Kidney glomerular epithelial cell (primary cell): ENCODE data around the gene NR5A2.

ENCODE experiments used
- DNase-seq: peaks from one replicate; lab custom pipeline; 2025; lab: John Stamatoyannopoulos, UW

Gene NR5A2

DNA sequence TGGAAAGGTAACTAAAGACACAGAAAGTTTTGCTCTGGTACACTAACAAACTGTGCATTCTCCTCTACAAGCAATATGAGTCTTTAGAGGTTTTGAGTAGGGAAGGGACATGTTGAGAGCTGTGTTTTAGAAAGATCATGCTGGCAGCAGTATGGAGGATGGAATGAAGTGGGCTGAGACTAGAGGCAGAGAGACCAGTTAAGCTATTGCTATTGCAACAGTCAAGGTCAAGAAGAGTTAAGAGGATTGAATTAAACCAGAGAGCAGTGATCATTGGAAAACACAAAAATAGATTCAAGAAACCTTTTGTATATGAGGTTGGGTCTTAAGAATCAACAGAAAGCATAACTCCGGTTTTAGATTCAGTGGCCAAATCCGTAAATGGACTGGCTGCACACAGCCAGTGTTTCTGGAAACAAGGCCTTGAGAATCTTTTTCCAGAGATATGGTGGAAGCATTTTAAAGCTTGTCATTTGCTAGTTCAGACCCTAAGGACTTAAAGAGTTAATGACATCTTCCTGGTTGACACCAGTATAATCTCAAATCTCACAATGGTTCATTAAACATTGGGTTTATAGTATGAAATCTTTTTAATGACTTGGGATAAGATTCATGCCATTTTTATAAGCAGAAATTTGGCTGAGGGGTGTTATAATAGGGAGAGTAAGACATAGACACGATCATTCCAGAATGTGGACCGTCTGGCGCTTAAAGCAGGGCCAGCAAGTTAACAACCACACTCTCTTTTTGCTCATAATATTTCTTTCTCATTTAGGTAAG is 177.9 kb downstream of the NR5A2 start:
- no peak for DNase-seq

DNA sequence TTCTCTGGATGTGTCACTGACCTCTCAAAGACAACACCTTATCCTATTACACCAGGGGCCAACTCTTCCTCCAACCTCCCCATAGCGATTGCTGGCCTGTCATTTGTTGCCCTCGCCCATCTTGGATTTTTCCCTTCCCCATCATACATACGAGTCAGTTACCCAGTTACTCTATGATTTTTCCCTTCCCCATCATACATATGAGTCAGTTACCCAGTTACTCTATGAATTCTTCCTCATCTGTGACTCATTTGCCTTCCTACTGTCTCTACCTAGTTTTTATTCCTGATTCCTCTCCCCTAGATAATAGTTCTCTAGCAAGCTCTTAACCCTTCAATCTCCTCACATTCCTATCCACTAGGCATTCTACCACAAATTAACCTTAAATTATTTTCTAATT is 178.8 kb downstream of the NR5A2 start:
- DNase-seq: peak; percentile 93

DNA sequence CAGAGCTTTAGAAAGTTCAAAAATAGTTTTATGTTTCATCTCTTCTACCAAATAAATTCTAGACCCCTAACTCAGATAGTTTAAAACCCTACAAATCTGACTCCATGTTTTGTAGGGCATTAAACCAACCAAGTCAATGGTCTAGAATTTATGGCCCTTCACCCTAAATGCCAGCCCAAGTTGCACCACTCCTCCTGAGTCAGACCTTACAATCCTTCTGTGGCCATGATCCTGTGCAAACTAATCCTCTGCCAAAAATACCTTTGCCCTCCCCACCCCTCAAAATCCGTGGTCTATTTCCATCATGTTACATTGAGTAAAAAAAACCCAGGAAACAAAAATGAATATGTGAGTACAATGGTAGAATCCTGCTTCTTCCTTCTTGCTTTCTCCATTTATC is 179.3 kb downstream of the NR5A2 start:
- DNase-seq: no peak

- DNase-seq: no peak
These were observed 180.2 kb downstream of the NR5A2 start for GRCh38 chr1:200207711-200208126.

- DNase-seq: no peak
These were observed 183.6 kb downstream of the NR5A2 start for GRCh38 chr1:200211157-200211556.

DNA sequence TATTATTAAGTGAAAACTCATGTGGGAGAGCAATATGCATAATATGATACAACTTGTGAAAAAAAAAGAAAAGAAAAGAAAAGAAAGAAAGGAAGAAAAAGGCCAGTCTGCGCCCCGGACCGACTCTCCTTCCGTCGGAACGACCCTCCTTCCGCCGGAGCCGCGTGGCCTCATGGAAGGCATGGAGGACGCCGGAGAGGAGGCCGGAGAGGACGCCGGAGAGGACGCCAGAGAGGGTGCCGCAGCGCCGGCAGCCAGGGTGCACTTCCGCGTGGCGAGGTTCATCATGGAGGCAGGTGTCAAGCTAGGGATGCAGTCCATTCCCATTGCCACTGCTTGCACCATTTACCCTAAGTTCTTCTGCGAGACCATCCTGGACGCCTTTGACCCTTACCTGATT is 185.9 kb downstream of the NR5A2 start:
- DNase-seq: no peak

DNA sequence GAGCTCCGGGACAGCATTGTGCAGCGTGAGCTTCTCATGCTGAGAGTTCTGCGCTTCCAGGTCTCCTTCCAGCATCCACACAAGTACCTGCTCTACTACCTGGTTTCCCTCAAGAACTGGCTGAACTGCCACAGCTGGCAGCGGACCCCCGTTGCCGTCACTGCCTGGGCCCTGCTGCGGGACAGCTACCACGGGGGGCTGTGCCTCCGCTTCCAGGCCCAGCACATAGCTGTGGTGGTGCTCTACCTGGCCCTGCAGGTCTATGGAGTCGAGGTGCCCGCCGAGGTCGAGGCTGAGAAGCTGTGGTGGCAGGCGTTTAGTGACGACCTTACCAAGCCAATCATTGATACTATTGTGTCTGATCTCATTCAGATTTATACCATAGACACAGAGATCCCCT is 186.4 kb downstream of the NR5A2 start:
- DNase-seq: no peak

- no peak for DNase-seq
These were observed 187.8 kb downstream of the NR5A2 start for GRCh38 chr1:200215350-200215749.

DNA sequence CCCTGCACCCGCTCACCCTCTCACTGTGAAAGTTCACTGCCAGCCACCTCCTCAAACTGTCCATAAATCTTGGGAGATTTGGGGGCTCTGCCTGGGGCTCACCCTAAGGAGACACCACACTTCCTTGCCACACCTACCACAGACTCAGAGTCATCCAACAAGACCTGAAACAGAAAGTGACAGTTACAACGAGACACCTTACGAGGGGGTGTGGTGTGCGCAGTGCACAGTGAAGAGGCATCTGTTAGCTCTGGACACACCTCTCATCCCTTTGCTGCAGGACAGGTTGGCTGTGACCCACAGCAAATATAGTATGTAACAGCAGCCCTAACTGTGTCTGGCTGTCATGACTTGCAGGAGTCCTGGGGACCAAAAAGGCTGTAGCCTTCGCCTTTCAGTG is 190.2 kb downstream of the NR5A2 start:
- no peak for DNase-seq

DNA sequence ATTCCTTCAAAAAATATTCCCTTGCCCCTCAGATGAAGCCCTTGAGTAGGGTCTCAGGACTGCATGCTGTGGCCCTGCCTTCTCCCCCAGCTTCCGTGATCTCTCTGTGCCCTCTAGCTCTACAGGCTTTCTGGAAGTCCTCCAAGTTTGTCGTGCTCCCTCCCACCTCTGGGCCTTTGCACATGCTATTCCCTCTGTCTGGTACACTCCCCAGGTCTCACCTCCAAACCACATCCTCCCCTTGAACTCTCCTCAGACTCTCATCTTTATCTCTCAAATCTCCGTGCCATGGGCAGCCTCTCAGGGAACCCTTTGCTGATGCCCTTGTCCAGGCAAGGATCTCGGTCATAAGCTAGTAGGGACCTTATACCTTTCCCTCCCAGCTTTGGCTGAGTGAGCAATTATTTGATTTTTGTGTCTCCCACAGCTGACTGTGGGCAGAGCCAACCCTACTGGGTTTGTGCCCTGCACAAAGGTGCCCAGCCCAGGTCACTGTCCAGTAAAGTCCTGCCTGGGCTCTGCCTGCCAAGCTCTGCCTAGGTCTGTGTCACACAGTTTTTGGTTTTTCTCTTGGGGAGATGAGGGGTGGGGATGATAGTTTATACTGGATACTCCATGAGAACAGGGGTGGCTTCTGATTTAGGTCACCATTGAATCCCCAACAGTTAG is 194.2 kb downstream of the NR5A2 start:
- no peak for DNase-seq

GRCh38 chr1:200223207-200223606 is 195.7 kb downstream of the NR5A2 start:
- DNase-seq: no peak

GRCh38 chr1:200223613-200224012 is 196.1 kb downstream of the NR5A2 start:
- no peak for DNase-seq

GRCh38 chr1:200224315-200224714 is 196.8 kb downstream of the NR5A2 start:
- DNase-seq: no peak

- no peak for DNase-seq
These were observed 198.9 kb downstream of the NR5A2 start for GRCh38 chr1:200226268-200226968.

GRCh38 chr1:200226969-200227303 is 199.4 kb downstream of the NR5A2 start:
- DNase-seq: no peak
